Embryonic facial prominence (tissue), 1 donor: ENCODE measurements around the gene MFSD8.
"Not testable (repeated sequence)": the region's sequence is repeated elsewhere in the genome, so short reads cannot be mapped to it uniquely, and the experiment has no call there.

Experiments used
- DNase-seq: peaks from one replicate; pipeline ENCODE4 v3.0.0-alpha.2; 2016; ENCODE audit errors: extremely low spot score

Gene MFSD8

GRCh38 chr4:127965062-127965802 is at the start of gene MFSD8, which contains the start of gene ABHD18:
Gene MFSD8, minus strand, starts transcription at chr4:127965173. Its CDS starts 40 bp downstream, at chr4:127965133.
Gene ABHD18, plus strand, starts transcription at chr4:127965406. Its CDS starts 17,550 bp downstream, at chr4:127982956.
- DNase-seq: peak; percentile 92

DNA sequence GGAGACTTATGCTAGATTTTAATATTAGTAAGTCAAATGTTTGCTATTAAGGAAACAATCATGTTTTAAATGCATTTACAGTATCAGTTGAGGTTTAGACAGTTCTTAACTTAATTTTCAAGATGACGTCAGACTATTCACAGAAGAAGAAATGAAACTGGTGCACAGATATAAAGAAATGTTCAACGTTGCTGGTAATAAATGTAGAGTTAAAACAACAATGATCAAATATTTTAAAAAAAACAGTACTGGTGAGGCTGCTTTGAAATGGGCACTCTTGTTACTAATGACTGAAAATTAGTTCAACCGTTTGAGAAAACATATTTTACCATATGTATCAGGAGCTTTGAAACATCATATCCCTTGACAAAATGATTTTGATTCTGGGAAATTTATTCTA is 44.5 kb upstream of the MFSD8 start:
- DNase-seq: no peak

- no peak for DNase-seq
Measured at GRCh38 chr4:128006592-128006991, 41.6 kb upstream of the MFSD8 start.

GRCh38 chr4:127997534-127998388 is 32.8 kb upstream of the MFSD8 start:
- no peak for DNase-seq

DNA sequence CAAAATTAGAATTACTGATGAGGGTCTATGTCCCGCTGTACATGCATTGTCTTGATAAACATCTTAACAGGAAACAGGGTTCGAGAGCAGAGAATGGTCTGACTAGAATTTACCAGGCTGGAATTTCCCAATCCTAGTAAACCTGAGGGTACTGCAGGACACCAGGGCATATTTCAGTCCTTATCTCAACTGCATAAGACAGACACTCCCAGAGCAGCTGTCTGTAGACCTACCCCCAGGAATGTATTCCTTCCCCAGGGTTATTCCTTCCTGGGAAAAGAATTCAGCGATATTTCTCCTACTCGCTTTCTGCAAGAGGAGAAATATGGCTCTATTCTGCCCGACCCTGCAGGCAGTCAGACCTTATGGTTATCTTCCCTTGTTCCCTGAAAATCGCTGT is 31.5 kb upstream of the MFSD8 start:
- not testable (repeated sequence) for DNase-seq

GRCh38 chr4:127995776-127996175 is 30.8 kb upstream of the MFSD8 start:
- no peak for DNase-seq

- no peak for DNase-seq
Measured at GRCh38 chr4:127993151-127993550, 28.2 kb upstream of the MFSD8 start.

GRCh38 chr4:127988638-127989037 is 23.7 kb upstream of the MFSD8 start:
- DNase-seq: no peak

DNA sequence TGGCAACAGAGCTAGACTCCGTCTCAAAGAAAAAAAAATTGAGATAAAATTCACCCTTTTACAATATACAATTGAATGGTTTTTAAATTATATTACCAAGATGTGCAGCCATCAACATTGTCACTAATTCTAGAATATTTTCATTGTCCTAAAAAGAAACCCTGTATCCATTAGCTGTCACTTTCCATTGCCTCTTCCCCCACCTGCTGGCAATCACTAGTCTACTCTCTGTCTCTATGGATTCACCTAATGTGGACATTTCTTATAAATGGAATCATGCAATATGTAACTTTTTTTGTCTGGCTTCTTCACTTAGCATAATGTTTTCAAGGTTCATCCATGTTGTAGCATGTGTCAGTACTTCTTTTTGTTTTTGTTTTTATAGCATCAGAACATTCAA is 21.0 kb upstream of the MFSD8 start:
- no peak for DNase-seq

GRCh38 chr4:127982445-127982844 is 17.5 kb upstream of the MFSD8 start:
- no peak for DNase-seq

- DNase-seq: no peak
Measured at GRCh38 chr4:127978930-127979329, 14.0 kb upstream of the MFSD8 start.

GRCh38 chr4:127975121-127975770 is 10.3 kb upstream of the MFSD8 start:
- no peak for DNase-seq

GRCh38 chr4:127970925-127971324 is 6.0 kb upstream of the MFSD8 start:
- DNase-seq: not testable (repeated sequence)

DNA sequence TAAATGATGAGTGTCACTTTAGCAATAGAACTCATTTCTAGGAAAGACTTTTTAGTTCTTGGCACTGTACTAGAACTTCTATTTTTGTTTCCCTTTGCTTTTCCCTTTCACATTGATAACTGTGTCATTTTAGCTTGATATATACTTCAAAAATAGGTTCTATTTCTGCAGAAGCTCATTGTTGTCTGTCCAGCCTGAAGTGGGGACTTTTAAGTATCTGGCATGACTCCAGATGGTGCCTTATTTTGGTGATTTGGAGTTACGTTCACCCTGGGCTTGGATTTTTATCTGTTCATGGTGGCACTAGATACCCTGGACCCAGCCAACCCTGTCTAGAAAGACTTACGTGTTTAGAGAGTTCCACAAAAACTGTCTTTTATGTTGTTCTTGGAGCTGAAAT is 3.6 kb upstream of the MFSD8 start:
- DNase-seq: no peak

DNA sequence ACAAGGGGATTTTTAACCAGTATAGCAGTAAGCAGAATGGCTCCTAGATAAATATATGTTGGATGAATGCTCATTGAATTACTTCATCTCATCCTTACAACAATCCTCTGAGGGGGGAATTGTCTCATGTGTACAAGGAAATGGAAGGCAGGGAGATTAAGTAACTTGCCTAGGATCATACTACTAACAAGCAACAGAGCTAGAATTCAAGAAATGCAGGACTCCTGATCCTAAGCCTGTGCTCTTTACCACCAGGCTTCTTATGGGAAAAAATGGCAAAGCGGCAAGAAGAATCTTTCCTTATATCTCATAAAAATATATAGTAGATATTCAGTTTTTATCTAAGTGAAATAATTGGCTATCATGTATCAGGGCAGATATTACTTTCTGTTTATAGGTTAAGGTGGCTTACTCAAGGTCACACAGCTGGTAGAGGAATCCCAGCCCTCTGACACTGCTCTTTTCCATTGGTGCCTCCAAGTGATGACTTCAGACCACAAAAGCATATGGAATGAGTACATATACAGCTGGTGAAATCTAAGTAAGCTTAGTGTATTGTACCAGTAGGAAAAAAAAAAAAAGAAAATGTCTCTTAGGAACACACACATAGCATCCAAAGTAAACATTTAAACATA is 2.3 kb upstream of the MFSD8 start:
- no peak for DNase-seq

DNA sequence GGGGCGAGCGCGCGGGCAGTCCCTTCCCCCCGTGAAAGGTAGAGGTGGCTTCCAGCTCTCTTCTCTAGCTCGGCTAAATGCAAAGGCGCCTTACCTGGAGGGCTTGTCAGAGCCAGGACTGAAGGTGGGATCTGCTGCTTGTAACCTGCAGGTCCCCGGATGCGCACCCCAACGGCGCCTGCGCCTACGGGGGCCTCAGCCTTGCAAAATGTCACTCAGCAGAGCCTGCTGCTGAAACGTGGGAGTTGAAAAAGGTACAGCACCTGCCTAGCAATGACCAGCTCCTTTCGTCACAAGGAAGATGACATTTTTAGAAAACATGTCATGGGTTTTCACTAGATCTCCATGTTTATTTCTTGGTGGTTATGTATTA is 816 bp upstream of the MFSD8 start:
- DNase-seq: no peak

- DNase-seq: not testable (repeated sequence)
Measured at GRCh38 chr4:127964426-127965061, 429 bp downstream of the MFSD8 start.

DNA sequence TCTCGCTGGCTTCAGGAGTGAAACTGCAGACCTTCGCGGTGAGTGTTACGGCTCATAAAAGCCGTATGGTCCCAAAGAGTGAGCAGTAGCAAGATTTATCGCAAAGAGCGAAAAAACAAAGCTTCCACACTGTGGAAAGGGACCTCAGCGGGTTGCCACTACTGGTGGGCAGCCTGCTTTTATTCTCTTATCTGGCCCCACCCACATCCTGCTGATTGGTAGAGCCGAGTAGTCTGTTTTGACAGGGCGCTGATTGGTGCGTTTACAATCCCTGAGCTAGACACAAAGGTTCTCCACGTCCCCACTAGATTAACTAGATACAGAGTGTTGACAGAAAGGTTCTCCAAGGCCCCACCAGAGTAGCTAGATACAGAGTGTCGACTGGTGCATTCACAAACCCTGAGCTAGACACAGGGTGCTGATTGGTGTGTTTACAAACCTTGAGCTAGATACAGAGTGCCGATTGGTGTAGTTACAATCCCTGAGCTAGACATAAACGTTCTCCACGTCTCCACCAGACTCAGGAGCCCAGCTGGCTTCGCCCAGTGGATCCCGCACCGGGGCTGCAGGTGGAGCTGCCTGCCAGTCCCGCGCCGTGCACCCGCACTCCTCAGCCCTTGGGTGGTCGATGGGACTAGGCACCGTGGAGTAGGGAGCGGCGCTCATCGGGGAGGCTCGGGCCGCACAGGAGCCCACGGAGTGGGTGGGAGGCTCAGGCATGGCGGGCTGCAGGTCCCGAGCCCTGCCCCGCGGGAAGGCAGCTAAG is 1.2 kb downstream of the MFSD8 start:
- DNase-seq: not testable (repeated sequence)

- no peak for DNase-seq
Measured at GRCh38 chr4:127959794-127960193, 5.2 kb downstream of the MFSD8 start.

- no peak for DNase-seq
Measured at GRCh38 chr4:127957105-127957504, 7.9 kb downstream of the MFSD8 start.

DNA sequence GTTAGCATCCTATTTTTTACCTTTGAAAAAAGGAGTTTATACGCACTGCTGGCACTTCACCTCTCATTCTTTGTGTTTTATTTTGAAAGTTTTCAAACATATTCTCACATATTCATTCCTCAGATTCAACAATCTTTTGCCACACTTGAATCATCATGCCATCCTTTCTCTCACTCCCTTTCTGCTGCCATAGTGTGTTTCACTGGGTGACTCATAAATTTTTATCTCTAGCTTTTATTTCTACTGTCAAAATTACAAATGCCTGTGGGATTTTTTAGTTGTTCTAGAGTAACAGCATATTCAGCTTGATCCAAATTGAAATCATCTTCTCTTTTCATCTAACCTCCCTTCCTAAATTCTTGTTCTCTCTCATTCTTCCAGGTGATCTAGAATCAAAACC is 28.0 kb downstream of the MFSD8 start:
- no peak for DNase-seq
